HG02885 (cell line): ENCODE measurements around the gene IL6.
"Not testable (repeated sequence)": the region's sequence is repeated elsewhere in the genome, so short reads cannot be mapped to it uniquely, and the experiment has no call there.

ENCODE experiments used
- ATAC-seq: cut with Tn5 transposase; IDR thresholded peaks from one replicate; pipeline ENCODE4 v1.9.1; 2021; ENCODE audit warnings: mild to moderate bottlenecking; ENCODE audit not compliant: unreplicated experiment, poor library complexity

Gene IL6

GRCh38 chr7:22703107-22703855 lies 23.7 kb upstream of the IL6 start:
- not testable (repeated sequence) for ATAC-seq

DNA sequence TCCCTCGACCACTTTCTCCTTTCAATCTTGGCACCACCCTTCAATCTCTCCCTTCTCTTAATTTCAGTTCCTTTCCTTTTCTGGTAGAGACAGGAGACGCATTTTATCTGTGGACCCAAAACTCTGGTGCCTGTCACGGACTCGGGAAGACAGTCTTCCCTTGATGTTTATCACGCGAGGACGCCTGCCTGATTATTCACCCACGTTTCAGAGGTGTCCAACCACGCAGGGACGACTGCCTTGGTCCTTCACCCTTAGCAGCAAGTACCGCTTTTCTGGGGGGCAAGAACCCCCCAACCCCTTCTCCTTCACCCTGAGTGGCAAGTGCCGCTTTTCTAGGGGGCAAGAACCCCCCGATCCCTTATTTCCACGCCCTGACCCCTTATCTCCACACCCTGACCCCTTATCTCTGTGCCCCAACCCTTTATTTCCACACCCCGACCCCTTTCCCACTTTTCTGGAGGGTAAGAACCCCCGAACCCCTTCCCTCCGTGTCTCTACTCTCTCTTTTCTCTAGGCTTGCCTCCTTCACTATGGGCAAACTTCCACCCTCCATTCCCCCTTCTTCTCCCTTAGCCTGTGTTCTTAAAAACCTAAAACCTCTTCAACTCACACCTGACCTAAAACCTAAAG lies 22.9 kb upstream of the IL6 start:
- not testable (repeated sequence) for ATAC-seq

DNA sequence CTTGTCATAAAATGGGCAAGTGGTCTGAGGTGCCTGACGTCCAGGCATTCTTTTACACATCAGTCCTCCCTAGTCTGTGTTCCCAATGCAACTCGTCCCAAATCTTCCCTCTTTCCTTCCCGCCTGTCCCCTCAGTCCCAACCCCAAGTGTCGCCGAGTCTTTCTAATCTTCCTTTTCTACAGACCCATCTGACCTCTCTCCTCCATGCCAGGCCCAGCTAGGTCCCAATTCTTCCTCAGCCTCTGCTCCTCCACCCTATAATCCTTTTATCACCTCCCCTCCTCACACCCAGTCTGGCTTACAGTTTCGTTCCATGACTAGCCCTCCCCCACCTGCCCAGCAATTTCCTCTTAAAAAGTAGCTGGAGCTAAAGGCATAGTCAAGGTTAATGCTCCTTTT lies 22.3 kb upstream of the IL6 start:
- ATAC-seq: not testable (repeated sequence)

GRCh38 chr7:22705874-22706273 lies 21.1 kb upstream of the IL6 start:
- ATAC-seq: not testable (repeated sequence)

GRCh38 chr7:22707026-22707691 lies 19.8 kb upstream of the IL6 start:
- not testable (repeated sequence) for ATAC-seq

- ATAC-seq: not testable (repeated sequence)
Measured at GRCh38 chr7:22708214-22708613, 18.8 kb upstream of the IL6 start.

- ATAC-seq: not testable (repeated sequence)
Measured at GRCh38 chr7:22708677-22709061, 18.3 kb upstream of the IL6 start.

- ATAC-seq: not testable (repeated sequence)
Measured at GRCh38 chr7:22709062-22709829, 17.8 kb upstream of the IL6 start.

DNA sequence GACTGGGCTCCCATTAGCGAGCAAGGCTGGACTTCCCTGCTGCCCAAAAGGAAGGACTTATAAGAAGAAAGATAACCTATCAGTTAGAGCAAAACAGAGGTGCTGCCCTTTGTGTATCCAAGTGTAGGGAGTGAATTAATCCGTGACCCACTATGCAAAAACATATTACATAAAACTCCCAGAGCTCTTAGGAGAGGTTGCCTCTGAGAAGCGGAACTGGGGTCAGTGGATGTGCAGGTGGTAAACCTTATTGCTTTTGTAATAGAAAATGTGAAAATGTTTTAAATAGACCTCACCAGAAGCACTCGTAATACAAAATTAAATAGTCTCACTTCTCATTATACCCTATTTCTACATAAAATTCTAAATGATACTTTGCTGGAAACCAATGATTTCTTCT lies 17.1 kb upstream of the IL6 start:
- no peak for ATAC-seq

DNA sequence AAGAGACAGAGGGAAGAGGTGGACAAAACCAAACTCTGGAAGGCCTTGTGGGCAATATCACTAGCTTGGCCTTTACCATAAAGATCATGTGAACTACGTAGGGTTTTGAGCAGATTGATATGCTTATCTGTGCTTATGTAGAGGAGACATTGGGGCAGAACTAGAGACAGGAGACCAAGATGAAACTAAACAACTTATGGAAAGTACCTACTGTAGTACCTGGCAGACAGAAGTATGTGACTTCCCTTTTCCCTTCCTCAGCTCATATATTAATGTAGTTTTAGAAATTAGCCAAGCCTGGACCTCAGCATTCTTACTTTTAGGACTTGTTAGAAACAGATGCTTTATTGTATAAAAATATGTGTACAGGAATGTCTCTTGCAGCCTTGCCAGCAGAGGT lies 14.0 kb upstream of the IL6 start:
- ATAC-seq: no peak

GRCh38 chr7:22713463-22713862 lies 13.5 kb upstream of the IL6 start:
- no peak for ATAC-seq

DNA sequence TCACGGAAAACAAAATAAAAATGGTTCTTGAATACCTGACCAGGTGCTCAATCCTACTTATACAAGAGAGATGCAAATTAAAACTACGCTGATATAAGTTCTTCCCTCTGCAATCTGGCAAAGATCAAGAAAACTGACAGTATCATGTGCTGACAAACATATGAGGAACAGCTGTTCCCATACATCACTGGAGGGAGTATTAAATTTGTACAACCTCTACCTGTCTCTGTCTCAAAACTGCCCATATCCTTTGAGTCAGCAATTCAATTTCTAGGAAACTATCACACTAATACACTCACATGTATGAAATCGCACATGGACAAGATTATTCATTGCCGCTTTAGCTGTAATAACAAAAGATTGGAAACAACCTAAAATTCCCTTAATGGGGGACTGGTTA lies 11.0 kb upstream of the IL6 start:
- ATAC-seq: no peak

- no peak for ATAC-seq
Measured at GRCh38 chr7:22717760-22718159, 9.2 kb upstream of the IL6 start.

GRCh38 chr7:22718200-22718711 lies 8.7 kb upstream of the IL6 start:
- ATAC-seq: no peak

- ATAC-seq: no peak
Measured at GRCh38 chr7:22718911-22719420, 8.0 kb upstream of the IL6 start.

- ATAC-seq: no peak
Measured at GRCh38 chr7:22720791-22721786, 5.9 kb upstream of the IL6 start.

DNA sequence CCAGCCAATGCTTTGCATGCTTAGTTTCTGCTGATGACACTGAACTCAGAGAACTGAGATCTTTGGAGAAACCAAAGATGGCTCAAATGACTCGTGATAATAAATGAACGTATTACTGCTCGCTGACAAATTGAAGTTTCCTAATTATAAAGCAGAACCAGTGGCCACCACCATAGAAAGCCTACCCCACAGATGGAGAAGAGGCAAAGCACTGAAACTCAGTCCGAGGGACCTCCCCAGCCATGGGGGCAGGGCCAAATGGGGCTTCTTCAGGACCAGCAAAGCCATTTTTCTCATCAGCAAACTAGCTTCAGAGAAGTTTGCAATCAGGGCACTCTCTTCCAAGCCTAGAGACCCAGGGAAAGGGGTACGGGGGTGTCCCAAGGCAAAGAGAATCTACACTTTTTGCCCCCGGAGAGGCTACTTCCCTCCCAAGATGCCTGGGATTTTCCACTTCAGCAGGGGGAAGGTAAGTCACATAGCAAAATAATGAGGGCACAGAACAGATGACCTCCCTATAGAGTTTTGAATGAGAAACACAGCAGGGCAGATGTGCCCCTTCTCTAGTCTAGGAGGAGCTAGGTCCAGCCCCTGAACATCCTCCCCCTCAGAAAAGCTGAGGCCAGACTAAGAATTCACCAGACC lies 4.3 kb upstream of the IL6 start:
- no peak for ATAC-seq

- ATAC-seq: no peak
Measured at GRCh38 chr7:22723181-22723601, 3.8 kb upstream of the IL6 start.

DNA sequence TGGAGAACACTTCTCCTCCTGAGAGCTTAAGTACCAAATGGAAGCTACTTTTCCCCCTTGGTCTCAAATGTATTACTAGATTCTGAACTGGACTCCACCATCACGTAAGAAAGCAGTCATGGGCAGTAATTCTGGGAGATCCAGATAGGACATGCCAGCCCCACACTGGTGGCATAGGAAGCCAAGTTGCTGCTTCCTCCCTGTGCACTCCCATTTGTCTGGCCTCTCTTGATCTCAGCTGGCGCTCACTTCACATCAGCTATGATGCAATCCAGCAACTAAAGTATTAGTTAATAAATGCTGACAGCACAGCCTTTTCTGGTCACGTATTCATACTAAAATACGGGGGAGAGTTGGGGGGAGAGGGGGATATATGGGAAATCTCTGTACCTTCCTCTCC lies 3.4 kb upstream of the IL6 start:
- ATAC-seq: no peak
